Liver (tissue), 3 donors: ENCODE measurements around the gene SH2D6.

Experiments used
- ATF3 ChIP-seq: IDR thresholded peaks from 2 replicates; pipeline ENCODE4 v1.6.1; 2016; ENCODE audit warnings: antibody characterized with exemption
- CTCF ChIP-seq: fragments of 150-350 bp; IDR thresholded peaks from 2 replicates; pipeline ENCODE4 v1.5.1; 2017; ENCODE audit warnings: improper control_type of control experiment, low read depth, low read length; ENCODE audit not compliant: missing input control
- FOXA2 ChIP-seq: IDR thresholded peaks from 2 replicates; pipeline ENCODE4 v1.6.1; 2016; ENCODE audit warnings: antibody characterized with exemption
- MAX ChIP-seq: IDR thresholded peaks from 2 replicates; pipeline ENCODE4 v1.6.1; 2016; ENCODE audit warnings: antibody characterized with exemption
- RAD21 ChIP-seq, 2 donors: IDR thresholded peaks; 2 replicates each; pipeline ENCODE4 v1.6.1; 2016; ENCODE audit warnings: antibody characterized with exemption in 2 of 2, mild to moderate bottlenecking in 2 of 2
- REST ChIP-seq: IDR thresholded peaks from 2 replicates; pipeline ENCODE4 v1.6.1; 2016; ENCODE audit warnings: antibody characterized with exemption, mild to moderate bottlenecking
- RXRA ChIP-seq, 2 donors: IDR thresholded peaks; 2 replicates each; pipeline ENCODE4 v1.6.1; 2017 to 2018; ENCODE audit warnings: antibody characterized with exemption in 2 of 2, mild to moderate bottlenecking in 1 of 2
- TAF1 ChIP-seq: conservative IDR thresholded peaks from 2 replicates; pipeline ENCODE4 v1.6.1; 2016; ENCODE audit warnings: antibody characterized with exemption, mild to moderate bottlenecking
- YY1 ChIP-seq: IDR thresholded peaks from 2 replicates; pipeline ENCODE4 v1.6.1; 2016; ENCODE audit warnings: antibody characterized with exemption, mild to moderate bottlenecking
- TF ChIP-seq, protein P1 (sequence below): IDR thresholded peaks from 2 replicates; pipeline ENCODE4 v1.6.1; 2016; ENCODE audit warnings: antibody characterized with exemption
- donor health status: healthy.
- donor health status: healthy.

DNA sequence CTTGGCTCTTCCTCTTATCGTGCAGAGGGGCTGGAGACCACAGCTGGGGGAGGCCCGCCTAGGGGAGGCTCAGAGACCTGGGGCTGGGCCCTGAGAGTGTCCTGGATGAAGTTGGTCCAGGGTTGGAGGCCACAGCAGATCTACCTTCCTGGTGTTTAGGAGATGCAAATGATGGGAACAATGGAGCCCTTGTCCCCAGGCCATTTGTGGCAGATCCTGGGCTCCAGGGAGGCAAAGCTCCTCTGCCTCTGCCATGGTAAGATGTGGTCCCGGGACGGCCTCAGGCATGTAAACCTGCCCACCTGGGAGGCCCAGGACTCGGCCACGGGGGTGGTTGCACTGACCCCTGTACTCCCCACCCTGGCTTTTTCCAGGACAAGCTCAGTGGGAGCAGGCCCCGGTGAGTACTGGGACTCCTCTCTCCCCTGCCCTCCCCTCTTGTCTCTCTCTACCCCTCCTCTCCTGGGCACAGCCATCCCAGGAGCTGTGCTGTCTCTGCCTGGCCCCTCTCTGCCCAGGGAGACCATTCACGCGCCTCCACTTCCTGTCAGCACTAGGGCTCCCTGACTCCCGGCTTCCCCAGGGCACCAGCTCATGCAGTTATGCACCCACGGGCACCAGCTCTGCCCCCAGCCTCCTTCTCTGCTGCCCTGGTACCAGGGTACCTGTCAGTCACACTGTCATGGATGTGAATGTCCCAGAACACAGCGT lies 10.9 kb downstream of the SH2D6 start:
- no peak for TF ChIP-seq CTCF
- TF ChIP-seq FOXA2, result no peak
- no peak for TF ChIP-seq RXRA (IDR thresholded peaks at IDR 0.05)
- no peak for TF ChIP-seq REST
- TF ChIP-seq, protein P1, sequence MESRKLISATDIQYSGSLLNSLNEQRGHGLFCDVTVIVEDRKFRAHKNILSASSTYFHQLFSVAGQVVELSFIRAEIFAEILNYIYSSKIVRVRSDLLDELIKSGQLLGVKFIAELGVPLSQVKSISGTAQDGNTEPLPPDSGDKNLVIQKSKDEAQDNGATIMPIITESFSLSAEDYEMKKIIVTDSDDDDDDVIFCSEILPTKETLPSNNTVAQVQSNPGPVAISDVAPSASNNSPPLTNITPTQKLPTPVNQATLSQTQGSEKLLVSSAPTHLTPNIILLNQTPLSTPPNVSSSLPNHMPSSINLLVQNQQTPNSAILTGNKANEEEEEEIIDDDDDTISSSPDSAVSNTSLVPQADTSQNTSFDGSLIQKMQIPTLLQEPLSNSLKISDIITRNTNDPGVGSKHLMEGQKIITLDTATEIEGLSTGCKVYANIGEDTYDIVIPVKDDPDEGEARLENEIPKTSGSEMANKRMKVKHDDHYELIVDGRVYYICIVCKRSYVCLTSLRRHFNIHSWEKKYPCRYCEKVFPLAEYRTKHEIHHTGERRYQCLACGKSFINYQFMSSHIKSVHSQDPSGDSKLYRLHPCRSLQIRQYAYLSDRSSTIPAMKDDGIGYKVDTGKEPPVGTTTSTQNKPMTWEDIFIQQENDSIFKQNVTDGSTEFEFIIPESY, result no peak
- TF ChIP-seq RAD21 (IDR thresholded peaks at IDR 0.05), result no peak
- TF ChIP-seq MAX, result no peak
- no peak for TF ChIP-seq TAF1
- TF ChIP-seq YY1, result no peak
- TF ChIP-seq ATF3, result no peak
